MM.1S (cell line): ENCODE measurements around the gene PDE6G.

Experiments used
- EZH2 ChIP-seq: fragments of 300-600 bp; sonication (generic); optimal IDR thresholded peaks from 2 replicates; pipeline ENCODE3; 2017; ENCODE audit warnings: low read depth, mild to moderate bottlenecking, antibody characterized with exemption, low read length, mixed read lengths
- TF ChIP-seq, protein P1 (sequence below): fragments of 300-600 bp; sonication (generic); IDR thresholded peaks from 2 replicates; pipeline ENCODE4 v1.5.1; 2016; ENCODE audit warnings: antibody characterized with exemption, low read length, mixed read lengths

DNA sequence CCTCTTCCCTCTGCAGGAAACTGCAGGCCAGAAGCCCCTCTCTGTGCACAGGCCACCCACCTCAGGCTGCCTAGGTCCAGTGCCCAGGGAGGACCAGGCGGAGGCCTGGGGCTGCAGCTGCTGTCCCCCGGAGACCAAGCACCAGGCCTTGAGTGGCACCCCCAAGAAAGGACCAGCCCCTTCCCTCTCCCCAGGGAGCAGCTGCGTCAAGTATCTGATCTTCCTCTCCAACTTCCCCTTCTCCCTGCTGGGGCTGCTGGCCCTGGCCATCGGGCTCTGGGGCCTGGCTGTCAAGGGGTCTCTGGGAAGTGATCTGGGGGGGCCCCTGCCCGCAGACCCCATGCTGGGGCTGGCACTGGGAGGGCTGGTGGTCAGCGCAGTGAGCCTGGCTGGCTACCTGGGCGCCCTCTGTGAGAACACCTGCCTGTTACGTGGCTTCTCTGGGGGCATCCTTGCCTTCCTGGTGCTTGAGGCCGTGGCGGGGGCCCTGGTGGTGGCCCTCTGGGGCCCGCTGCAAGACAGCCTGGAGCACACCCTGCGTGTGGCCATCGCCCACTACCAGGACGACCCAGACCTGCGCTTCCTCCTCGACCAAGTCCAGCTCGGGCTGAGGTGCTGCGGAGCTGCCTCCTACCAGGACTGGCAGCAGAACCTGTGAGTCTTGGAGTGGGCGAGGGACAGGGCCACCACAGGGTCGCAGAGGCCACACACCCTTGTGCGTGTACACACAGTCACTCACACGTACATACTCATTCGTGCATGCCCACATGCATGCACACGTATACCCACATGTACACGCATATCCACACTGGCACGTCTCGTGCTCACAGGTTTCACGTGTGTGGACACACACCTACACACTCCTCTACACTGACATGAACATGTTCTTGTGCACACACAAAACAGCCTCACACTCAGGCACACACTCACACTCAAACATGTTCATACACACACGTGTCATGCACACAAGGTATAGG, 11.1 kb downstream of the PDE6G start:
- TF ChIP-seq, protein P1, sequence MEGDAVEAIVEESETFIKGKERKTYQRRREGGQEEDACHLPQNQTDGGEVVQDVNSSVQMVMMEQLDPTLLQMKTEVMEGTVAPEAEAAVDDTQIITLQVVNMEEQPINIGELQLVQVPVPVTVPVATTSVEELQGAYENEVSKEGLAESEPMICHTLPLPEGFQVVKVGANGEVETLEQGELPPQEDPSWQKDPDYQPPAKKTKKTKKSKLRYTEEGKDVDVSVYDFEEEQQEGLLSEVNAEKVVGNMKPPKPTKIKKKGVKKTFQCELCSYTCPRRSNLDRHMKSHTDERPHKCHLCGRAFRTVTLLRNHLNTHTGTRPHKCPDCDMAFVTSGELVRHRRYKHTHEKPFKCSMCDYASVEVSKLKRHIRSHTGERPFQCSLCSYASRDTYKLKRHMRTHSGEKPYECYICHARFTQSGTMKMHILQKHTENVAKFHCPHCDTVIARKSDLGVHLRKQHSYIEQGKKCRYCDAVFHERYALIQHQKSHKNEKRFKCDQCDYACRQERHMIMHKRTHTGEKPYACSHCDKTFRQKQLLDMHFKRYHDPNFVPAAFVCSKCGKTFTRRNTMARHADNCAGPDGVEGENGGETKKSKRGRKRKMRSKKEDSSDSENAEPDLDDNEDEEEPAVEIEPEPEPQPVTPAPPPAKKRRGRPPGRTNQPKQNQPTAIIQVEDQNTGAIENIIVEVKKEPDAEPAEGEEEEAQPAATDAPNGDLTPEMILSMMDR = no peak
- TF ChIP-seq EZH2 = no peak
